GM12875 (cell line): ENCODE results near the gene KDM4B.

Experiments
- H3K4me3 ChIP-seq: one replicate; pipeline ENCODE4 v1.5.1; 2011; ENCODE audit warnings: low read depth, low read length, control low read depth
- TF ChIP-seq, protein P1 (sequence below): IDR thresholded peaks from 2 replicates; pipeline ENCODE4 v1.5.1; 2011; ENCODE audit warnings: low read depth, mild to moderate bottlenecking, control low read depth, inconsistent platforms, low read length, moderate library complexity, borderline replicate concordance; ENCODE audit not compliant: insufficient read depth

The KDM4B gene

DNA sequence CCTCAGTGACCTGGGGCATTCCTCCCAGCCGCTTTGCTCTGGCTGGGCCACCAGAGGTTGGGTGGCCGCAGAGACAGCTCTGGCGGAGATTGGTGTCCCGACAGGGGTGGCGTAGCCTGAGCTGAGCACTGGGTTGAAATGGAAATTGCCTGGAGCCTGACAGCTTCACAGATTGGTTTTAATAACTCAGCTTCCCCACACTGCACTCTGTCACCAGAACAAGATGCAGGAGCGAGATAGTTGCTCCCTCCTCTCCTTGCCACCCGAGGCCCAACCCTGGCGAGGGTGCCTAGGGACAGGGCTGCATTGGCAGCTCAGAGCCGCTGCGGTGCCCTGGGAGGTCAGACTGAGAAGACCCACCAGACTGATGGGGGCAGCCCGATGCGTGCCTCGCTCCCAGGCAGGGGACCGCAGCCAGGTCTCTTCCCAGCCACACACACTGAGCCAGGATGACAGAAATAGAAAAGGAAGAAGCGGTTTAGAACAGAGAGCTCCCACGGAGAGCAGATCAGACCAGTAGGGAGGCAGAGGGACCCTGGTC is 84.1 kb downstream of the KDM4B start:
- TF ChIP-seq, protein P1, sequence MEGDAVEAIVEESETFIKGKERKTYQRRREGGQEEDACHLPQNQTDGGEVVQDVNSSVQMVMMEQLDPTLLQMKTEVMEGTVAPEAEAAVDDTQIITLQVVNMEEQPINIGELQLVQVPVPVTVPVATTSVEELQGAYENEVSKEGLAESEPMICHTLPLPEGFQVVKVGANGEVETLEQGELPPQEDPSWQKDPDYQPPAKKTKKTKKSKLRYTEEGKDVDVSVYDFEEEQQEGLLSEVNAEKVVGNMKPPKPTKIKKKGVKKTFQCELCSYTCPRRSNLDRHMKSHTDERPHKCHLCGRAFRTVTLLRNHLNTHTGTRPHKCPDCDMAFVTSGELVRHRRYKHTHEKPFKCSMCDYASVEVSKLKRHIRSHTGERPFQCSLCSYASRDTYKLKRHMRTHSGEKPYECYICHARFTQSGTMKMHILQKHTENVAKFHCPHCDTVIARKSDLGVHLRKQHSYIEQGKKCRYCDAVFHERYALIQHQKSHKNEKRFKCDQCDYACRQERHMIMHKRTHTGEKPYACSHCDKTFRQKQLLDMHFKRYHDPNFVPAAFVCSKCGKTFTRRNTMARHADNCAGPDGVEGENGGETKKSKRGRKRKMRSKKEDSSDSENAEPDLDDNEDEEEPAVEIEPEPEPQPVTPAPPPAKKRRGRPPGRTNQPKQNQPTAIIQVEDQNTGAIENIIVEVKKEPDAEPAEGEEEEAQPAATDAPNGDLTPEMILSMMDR = no peak
- no peak overlapping the region for H3K4me3 ChIP-seq

- H3K4me3 ChIP-seq = no peak overlapping the region
- TF ChIP-seq, protein P1 = no peak
Observed at GRCh38 chr19:5053661-5054060, 84.7 kb downstream of the KDM4B start.

GRCh38 chr19:5054551-5055456 is 85.9 kb downstream of the KDM4B start:
- TF ChIP-seq, protein P1 = no peak
- H3K4me3 ChIP-seq = no peak overlapping the region

DNA sequence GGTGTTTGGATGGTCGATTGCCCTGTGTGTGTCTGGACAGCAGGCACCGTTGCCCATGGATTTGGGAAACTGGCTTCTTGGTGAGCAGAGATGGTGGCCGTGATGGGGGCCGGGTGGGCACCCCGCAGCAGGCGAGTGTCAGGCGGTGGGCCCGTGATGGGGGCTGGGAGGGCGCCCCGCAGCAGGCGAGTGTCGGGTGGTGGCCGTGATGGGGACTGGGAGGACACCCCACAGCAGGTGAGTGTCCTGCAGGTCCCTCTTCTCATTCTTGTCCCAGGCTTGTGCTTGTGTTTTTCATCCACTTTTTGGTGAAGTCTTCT is 86.5 kb downstream of the KDM4B start:
- no peak overlapping the region for H3K4me3 ChIP-seq
- TF ChIP-seq, protein P1 = no peak

GRCh38 chr19:5057860-5058259 is 88.9 kb downstream of the KDM4B start:
- TF ChIP-seq, protein P1 = no peak
- H3K4me3 ChIP-seq = no peak overlapping the region

DNA sequence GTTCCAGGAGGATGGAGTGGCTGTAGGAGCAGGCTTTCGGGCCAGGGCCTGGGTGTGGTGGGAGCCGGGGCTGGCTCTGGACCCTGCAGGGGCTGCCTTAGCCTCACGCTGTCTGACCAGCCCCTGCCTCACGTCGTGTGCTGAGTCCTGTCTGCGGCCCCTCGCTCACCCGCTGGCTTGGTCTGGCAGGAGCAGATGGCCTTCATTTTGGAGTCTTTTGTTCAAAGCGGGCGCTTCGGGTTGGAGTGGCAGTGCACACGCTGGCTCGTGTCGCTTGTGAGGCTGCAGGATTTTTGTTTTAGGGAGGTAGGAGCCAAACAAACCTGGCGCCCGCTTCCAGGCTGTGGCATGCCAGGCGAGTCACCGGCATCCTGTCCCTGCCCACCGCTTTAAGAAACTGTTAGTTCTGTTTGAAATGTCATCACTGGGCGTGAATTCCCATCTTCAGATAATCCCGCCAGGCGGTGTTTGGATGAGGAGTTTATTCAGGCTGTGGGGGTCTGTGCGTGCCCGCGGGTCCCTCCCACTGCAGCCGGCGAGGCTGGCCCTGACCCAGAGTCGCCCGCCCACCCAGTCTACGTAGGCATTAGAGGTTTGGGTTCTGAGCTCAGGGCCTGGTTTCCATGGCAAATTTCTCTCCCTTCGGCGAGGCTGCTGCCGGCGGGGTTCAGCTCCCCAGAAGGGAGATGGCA is 89.8 kb downstream of the KDM4B start:
- H3K4me3 ChIP-seq = no peak overlapping the region
- TF ChIP-seq, protein P1 = no peak
